NCI-H69 (cell line): Measurements from ENCODE around the gene CFAP299.

Experiments used
- DNase-seq: peaks from one replicate; lab custom pipeline; 2025; lab: John Stamatoyannopoulos, UW

The CFAP299 gene

GRCh38 chr4:80447493-80447892 lies 112.0 kb downstream of the CFAP299 start:
- DNase-seq: no peak

DNA sequence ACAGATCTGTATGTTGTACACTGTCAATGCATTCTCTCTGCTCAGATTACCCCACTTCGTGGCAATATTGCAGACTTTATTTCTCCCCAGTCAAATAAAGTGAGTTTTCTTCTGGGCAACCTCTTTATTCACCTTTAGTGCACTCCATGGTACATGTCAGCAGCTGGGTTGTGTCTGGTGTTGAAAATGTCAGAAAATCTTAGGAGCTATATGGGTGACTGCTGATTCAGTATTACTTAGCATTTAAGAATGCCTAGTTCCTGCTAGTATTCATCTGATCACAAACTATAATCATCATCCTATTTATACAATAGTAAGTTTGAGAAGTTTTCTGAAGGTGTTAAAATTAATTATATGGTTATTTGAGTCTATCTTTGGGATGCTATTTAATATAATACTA lies 112.5 kb downstream of the CFAP299 start:
- no peak for DNase-seq

GRCh38 chr4:80452055-80452454 lies 116.5 kb downstream of the CFAP299 start:
- peak; percentile 64 for DNase-seq

DNA sequence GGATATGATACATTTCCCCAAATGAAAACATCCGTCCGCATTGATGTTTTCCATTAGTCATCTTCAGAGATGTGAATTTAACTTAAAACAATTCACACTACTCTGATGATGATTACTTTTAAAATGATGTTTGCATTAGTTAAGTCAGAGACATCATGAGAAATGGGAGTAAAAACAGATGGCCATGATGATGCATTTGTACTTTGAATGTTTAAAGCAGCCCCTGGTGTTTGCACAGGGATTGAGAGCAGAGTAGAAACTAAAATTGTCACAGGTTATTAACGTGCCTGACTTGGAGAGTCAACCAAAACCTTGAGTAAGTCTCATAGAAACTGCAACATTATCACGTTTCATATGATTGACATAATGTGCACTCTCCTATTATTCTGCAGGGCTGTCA lies 117.2 kb downstream of the CFAP299 start:
- DNase-seq: peak; percentile 67

DNA sequence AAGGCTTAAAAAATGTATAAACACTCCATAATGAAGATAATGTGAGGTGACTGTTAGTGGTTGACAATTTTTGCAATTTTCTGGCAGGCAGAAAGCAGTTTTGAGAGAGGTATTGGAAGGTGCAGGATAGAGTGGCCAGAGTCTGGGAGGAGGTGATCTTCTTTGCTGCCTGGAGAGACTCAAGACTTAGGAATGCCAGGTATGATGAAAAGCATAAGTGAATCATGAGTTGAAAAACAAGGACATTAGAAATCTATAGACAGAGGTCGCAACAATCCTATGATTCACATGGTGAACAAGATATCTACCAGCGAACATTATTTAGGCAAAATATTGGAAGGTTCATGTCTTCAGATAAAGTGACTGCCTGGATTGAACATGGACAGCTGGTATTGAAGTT lies 118.5 kb downstream of the CFAP299 start:
- no peak for DNase-seq

DNA sequence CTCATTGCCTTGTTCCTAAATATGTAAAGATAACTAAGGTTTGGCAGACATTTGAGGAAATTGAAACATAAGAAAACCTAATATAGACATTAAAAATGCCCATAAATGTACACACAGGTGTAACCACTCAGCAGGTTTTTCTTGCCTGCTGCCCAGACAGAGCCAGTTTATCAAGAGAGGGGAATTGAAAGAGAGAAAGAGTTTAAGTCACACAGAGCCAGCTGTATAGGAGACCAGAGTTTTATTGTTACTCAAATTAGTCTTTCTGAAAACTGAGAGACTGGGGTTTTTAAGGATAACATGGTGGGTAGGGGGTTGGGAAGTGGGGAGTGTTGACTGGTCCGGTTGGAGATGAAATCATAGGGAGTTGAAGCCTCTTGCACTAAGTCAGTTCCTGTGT lies 119.0 kb downstream of the CFAP299 start:
- no peak for DNase-seq

GRCh38 chr4:80459918-80460473 lies 124.5 kb downstream of the CFAP299 start:
- DNase-seq: no peak

DNA sequence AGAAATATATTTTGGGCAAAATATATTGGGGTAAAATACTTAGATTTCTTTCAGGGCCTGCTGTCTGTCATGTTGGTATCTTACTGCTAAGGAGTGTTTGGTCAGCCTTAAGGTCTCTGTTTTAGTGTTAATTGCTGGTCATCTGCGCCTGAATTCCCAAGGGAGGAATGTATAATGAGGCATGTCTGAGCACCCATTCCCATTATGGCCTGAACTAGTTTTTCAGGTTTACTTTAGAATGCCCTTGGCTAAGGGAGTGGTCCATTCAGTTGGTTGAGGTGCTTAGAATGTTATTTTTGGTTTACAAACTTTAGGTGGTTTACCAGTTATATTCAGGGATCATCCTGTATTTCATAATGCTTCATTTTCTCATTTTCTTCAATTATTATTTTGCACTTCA lies 125.9 kb downstream of the CFAP299 start:
- DNase-seq: peak; percentile 46

DNA sequence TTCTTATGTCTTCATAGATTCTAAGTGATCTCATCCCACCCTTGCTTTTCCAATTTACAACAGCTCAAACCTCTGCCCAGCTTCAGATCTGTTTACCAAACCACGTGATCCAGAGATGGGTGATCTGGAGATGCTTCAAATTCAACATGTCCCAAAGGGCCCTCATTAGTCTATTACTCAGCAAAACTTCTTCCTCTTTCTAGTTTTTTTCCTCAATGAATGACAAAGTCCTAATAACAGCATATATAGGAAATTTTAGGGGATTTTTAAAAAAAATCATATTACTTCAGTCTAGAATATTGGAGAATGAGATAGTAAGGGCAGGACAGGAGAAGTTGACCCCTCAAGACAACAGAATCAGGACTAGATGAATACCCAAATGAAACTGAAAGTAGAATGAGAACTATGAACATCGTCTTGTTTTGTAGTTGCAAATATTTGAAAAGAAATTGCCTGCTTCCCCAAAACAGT lies 127.1 kb downstream of the CFAP299 start:
- DNase-seq: no peak

- no peak for DNase-seq
Observed at GRCh38 chr4:80463509-80463908, 128.0 kb downstream of the CFAP299 start.

DNA sequence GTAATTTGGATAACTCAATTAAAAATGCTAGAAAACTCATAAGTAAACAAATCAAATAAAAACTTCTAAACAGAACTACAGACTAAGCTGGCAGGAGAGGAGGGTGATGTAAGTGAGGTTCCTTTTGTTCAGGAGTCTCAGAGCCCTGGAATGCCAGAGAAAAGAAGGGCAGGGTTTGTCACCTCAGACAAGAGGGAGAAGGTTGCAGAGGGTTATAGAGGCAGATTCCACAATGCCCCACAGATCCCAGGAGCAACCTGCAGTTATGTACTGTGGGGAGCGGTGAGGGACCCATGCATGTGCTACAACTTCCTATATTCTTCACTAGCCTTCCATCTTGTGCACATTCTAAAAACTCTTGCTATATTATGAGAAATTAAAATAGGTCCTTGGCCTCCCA lies 129.7 kb downstream of the CFAP299 start:
- DNase-seq: no peak

DNA sequence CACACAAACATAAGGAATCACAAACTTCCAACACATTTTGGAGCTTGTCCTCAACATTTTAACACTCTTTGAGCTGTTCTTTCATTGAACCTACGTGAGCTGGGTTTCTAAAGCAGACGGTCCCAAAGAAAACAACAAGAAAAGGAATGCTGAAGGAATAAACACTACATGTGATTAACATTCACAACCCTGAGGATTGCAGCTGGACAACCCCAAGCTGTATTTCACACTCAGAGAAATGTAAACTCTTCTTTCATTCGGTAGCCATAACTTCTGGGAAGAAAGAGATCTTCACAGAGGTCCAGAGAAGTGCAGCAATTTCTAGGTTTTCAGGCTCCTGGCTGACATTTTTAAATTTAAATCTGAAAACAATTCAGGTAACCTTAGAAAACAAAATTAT lies 130.2 kb downstream of the CFAP299 start:
- DNase-seq: no peak

GRCh38 chr4:80466618-80467017 lies 131.1 kb downstream of the CFAP299 start:
- no peak for DNase-seq

GRCh38 chr4:80471756-80472155 lies 136.2 kb downstream of the CFAP299 start:
- peak; percentile 92 for DNase-seq

DNA sequence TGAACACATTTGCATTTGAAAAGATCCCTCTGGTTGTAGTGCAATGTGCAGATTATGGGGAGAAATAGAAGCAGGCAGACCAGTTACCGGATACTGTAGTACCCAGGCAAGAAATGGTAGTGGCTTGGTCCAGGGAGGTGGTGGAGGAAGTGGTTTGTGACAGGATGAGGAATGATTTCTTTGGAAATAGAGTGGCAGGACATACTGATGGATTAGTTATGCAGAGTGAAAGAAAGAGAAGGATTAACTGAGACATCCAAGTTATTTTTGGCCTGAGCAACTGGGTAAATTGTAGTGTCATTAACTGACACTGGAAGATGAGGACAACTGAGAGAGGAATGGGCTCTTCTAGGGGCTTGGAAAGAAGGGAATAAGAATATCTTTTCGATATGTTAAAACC lies 139.7 kb downstream of the CFAP299 start:
- no peak for DNase-seq

DNA sequence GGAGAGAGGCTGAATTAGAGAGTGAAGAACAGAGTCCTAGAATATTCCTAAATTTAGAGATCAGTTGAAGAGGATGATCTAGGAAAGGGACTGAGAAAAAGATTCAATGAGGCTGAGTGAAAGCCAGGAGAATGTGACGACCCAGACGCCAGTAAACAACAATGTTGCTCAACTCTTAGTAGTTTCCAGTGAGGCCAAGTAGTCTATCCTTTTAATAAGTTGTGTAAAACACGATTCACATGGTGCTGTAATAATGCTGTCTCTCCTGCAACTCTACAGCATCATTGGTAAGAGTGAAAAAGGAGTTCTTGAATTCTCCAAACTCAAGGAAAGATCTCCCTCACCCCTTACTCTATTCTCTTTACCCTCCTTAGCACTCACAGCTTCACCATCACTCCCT lies 140.3 kb downstream of the CFAP299 start:
- DNase-seq: no peak

DNA sequence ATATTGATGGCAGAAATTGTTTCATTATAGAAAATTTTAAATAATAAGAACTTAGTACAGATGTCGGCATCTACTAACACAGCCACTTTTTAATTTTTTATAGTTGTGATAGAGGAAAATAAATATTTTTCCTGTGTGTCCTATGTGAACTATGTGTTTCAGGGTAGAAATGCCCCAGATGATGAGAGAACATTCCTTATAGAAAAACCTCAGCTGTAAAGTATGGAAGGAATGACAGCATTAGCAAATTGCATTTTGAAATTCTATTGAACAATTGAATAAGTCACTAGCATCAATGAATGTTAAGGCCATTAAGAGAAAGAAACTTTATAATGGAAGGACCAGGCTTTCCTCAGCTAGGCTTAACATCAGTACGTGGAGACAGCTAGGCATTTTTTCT lies 149.2 kb downstream of the CFAP299 start:
- no peak for DNase-seq

- no peak for DNase-seq
Observed at GRCh38 chr4:80486603-80487002, 151.1 kb downstream of the CFAP299 start.

DNA sequence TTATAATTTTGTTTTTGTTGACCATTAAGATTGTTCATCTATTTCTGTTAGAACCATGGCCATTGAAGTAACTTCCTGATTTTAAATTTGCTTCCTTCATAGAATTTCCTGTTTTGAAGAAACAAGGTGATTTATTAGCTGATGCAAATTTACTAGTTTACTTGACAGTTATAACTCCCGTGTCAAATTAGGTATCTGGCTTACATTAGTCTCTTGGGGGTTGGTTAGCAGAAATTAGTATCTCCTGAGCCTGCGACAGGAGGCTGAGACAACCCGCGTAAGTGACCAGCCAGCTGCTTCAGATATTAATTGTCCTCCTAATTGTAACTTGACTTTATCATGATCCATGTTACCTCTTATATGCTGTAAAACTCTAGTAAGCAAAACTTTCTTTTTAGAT lies 154.3 kb downstream of the CFAP299 start:
- DNase-seq: no peak

GRCh38 chr4:80492761-80493160 lies 157.2 kb downstream of the CFAP299 start:
- DNase-seq: peak; percentile 24

DNA sequence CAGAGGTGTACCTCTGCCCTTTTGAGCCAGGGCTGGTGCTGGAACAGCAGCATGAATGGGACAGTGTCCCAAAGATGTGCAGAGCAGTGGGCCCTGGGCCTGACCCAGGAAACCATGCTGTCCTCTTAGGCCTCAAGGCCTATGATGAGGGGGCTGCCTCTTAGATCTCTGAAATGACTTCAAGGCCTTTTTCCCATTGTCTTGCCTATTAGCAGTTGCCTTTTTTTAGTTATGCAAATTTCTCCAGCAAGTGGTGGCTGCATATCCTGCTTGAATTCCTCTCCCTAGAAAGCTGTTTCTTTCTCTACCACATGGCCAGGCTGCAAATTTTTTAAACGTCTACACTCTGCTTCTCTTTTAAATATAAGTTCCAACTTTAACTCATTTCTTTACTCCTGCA lies 160.3 kb downstream of the CFAP299 start:
- no peak for DNase-seq

- no peak for DNase-seq
Observed at GRCh38 chr4:80498725-80499124, 163.2 kb downstream of the CFAP299 start.

DNA sequence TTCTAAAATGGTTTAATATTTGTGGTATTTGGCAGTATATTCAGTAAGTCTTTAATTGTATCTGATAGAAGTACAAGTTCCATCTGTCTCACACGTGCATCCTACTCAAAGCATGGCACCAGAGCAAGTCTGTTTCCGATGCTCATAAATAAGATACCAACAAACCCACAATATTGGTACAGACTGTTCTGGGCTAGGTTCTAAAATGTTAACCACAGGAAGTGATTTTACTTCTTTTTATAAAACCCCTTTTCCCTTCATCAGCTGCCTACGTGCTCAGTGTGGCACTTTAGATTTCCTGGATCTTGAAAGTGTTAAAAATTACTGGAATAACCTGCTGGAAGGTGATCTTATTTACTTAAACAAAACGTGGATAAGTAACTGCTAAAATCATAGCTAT lies 165.1 kb downstream of the CFAP299 start:
- DNase-seq: no peak

DNA sequence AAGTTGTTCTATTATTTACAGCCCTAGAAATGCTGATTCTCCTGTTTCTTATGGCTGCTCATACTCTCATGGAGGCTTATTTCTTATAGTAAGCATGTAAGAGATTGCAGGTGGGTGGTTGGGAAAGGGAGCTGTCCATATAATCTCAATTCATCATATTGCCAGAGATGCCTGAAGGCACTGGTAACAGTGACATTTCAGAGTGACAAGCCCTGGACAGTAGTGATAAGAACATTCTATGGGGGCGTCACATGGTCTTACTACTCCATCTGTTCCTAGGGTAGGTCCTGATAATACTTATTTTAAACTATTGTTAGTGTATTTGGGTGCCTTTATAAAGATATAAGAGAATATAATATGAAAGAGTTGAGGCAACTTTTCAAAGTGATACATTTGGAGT lies 171.5 kb downstream of the CFAP299 start:
- peak; percentile 59 for DNase-seq

DNA sequence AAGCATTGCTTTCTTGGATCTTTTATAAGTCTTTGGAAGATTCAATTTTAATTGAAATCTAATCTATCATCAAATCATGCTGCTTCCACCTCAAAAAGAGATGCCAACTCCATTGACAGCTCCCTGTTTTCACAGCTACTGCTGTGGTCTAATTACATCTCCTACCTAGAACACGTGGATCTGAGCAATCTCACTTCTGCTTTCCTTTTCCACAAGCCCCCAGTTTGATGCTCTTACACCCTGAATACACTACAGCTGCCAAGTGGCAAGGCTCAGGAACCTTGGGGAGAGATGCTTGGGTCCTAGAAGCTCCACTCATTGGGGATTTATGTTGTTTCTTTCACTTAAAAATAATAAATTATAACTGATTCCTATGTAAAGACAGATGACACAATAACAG lies 172.0 kb downstream of the CFAP299 start:
- peak; percentile 93 for DNase-seq
